Measurements from ENCODE around the gene TEDC2.

Gene TEDC2

GRCh38 chr16:2495041-2495440 lies 35.1 kb downstream of the TEDC2 start:
- DNase-seq (ENCODE audit: low read depth in 2 of 2) = no peak

GRCh38 chr16:2496223-2497115 lies 36.6 kb downstream of the TEDC2 start:
- no peak for DNase-seq (ENCODE audit: low read depth in 2 of 2)

GRCh38 chr16:2497116-2497630 lies 37.3 kb downstream of the TEDC2 start:
- DNase-seq (ENCODE audit: low read depth in 2 of 2) = no peak

- DNase-seq (ENCODE audit: low read depth in 2 of 2) = no peak
Measured at GRCh38 chr16:2497695-2498484, 38.0 kb downstream of the TEDC2 start.

GRCh38 chr16:2498531-2499253 lies 38.8 kb downstream of the TEDC2 start:
- no peak for DNase-seq (ENCODE audit: low read depth in 2 of 2)

- DNase-seq (ENCODE audit: low read depth in 2 of 2) = no peak
Measured at GRCh38 chr16:2499454-2499853, 39.5 kb downstream of the TEDC2 start.

GRCh38 chr16:2499890-2500429 lies 40.1 kb downstream of the TEDC2 start:
- DNase-seq (ENCODE audit: low read depth in 2 of 2) = no peak

GRCh38 chr16:2500430-2500917 lies 40.6 kb downstream of the TEDC2 start:
- no peak for DNase-seq (ENCODE audit: low read depth in 2 of 2)

GRCh38 chr16:2500918-2501750 lies 41.2 kb downstream of the TEDC2 start:
- peak; percentile 57 to 75 for DNase-seq (ENCODE audit: low read depth in 2 of 2)

GRCh38 chr16:2501946-2502895 lies 42.3 kb downstream of the TEDC2 start:
- DNase-seq (ENCODE audit: low read depth in 2 of 2) = no peak

- no peak for DNase-seq (ENCODE audit: low read depth in 2 of 2)
Measured at GRCh38 chr16:2505695-2506094, 45.8 kb downstream of the TEDC2 start.

- no peak for DNase-seq (ENCODE audit: low read depth in 2 of 2)
Measured at GRCh38 chr16:2507052-2507659, 47.2 kb downstream of the TEDC2 start.

GRCh38 chr16:2507665-2508064 lies 47.8 kb downstream of the TEDC2 start:
- no peak for DNase-seq (ENCODE audit: low read depth in 2 of 2)

- no peak for DNase-seq (ENCODE audit: low read depth in 2 of 2)
Measured at GRCh38 chr16:2508722-2509400, 49.0 kb downstream of the TEDC2 start.

GRCh38 chr16:2511128-2511800 lies 51.4 kb downstream of the TEDC2 start:
- no peak for DNase-seq (ENCODE audit: low read depth in 2 of 2)

- no peak for DNase-seq (ENCODE audit: low read depth in 2 of 2)
Measured at GRCh38 chr16:2511996-2512734, 52.3 kb downstream of the TEDC2 start.

GRCh38 chr16:2512735-2513404 lies 53.0 kb downstream of the TEDC2 start:
- no peak for DNase-seq (ENCODE audit: low read depth in 2 of 2)
